ENCODE results near the gene NATD1. TPM values are rescaled to one million over a fixed set of nuclear protein-coding genes. Genes with fewer than 3 reads are reported as not detected.

Gene NATD1
- polyA plus RNA-seq, 1 experiment = 13.3 TPM

GRCh38 chr17:21289175-21289901, 36.1 kb upstream of the NATD1 start:
- POLR2A ChIA-PET = no interaction called here
- Histone ChIP-seq H3K36me3 (ENCODE audit: control insufficient read depth, insufficient read depth, low read length) (peaks cover 11% of the 10 kb centered on the region), H3K27me3 (ENCODE audit: control insufficient read depth, insufficient read depth, low read length) (no peaks in the 10 kb centered on the region), H3K4me3 (ENCODE audit: low read depth, low read length) (no peak overlapping the region)
- TF ChIP-seq CTCF (IDR thresholded peaks at IDR 0.05; ENCODE audit: insufficient read depth, low read depth, low read length) = no peak
- DNase-seq (ENCODE audit: low read depth) = no peak
- CTCF ChIA-PET = interaction anchor here (1.0 kb wide), 1 partner anchor 12 kb away, joined by 3 read pairs; no protein-coding TSS in a partner anchor

- Histone ChIP-seq H3K4me3 (ENCODE audit: low read depth, low read length) (peak overlapping the region; percentile 4; the same call in 1 of the 2 replicates), H3K36me3 (ENCODE audit: control insufficient read depth, insufficient read depth, low read length) (peaks cover 7% of the 10 kb centered on the region), H3K27me3 (ENCODE audit: control insufficient read depth, insufficient read depth, low read length) (no peaks in the 10 kb centered on the region)
- no peak for TF ChIP-seq CTCF (IDR thresholded peaks at IDR 0.05; ENCODE audit: insufficient read depth, low read depth, low read length)
- CTCF ChIA-PET = interaction anchor here (1.0 to 1.5 kb wide), 5 partner anchors 9 to 169 kb away, joined by 3 to 11 read pairs (median 4); no protein-coding TSS in a partner anchor
- DNase-seq (ENCODE audit: low read depth) = no peak
- POLR2A ChIA-PET = interaction anchor here (0.5 to 0.7 kb wide), 2 partner anchors 13 to 85 kb away, joined by 3 to 17 read pairs; no protein-coding TSS in a partner anchor
These were observed 35.4 kb upstream of the NATD1 start for GRCh38 chr17:21288571-21289017.

- peak; percentile 76 for DNase-seq (ENCODE audit: low read depth)
- ChIA-PET POLR2A (interaction anchor here (0.5 to 0.7 kb wide), 2 partner anchors 12 to 84 kb away, joined by 3 to 17 read pairs; no protein-coding TSS in a partner anchor), CTCF (interaction anchor here (1.1 to 1.5 kb wide), 4 partner anchors 9 to 169 kb away, joined by 3 to 11 read pairs (median 4); no protein-coding TSS in a partner anchor)
- no peak for TF ChIP-seq CTCF (IDR thresholded peaks at IDR 0.05; ENCODE audit: insufficient read depth, low read depth, low read length)
- Histone ChIP-seq H3K4me3 (ENCODE audit: low read depth, low read length) (peak overlapping the region; percentile 79), H3K27me3 (ENCODE audit: control insufficient read depth, insufficient read depth, low read length) (no peaks in the 10 kb centered on the region), H3K36me3 (ENCODE audit: control insufficient read depth, insufficient read depth, low read length) (peaks cover 4% of the 10 kb centered on the region)
These were observed 34.7 kb upstream of the NATD1 start for GRCh38 chr17:21287703-21288449.

GRCh38 chr17:21286909-21287702, 33.9 kb upstream of the NATD1 start:
- TF ChIP-seq CTCF (IDR thresholded peaks at IDR 0.05; ENCODE audit: insufficient read depth, low read depth, low read length) = no peak
- DNase-seq (ENCODE audit: low read depth) = no peak
- ChIA-PET POLR2A (interaction anchor here (0.6 kb wide), 1 partner anchor 91 kb away, joined by 6 read pairs; no protein-coding TSS in a partner anchor), CTCF (interaction anchor here (1.2 to 1.6 kb wide), 4 partner anchors 8 to 168 kb away, joined by 3 to 11 read pairs (median 6); no protein-coding TSS in a partner anchor)
- Histone ChIP-seq H3K27me3 (ENCODE audit: control insufficient read depth, insufficient read depth, low read length) (no peaks in the 10 kb centered on the region), H3K36me3 (ENCODE audit: control insufficient read depth, insufficient read depth, low read length) (peaks cover 2% of the 10 kb centered on the region), H3K4me3 (ENCODE audit: low read depth, low read length) (peak overlapping the region; percentile 79)

Measured in BJ (cell line).